ENCODE measurements around the gene FERMT2.
"Not testable (repeated sequence)": the region's sequence is repeated elsewhere in the genome, so short reads cannot be mapped to it uniquely, and the experiment has no call there.

FERMT2 gene

GRCh38 chr14:52898496-52898895, 52.4 kb downstream of the FERMT2 start:
- no peak for DNase-seq

DNA sequence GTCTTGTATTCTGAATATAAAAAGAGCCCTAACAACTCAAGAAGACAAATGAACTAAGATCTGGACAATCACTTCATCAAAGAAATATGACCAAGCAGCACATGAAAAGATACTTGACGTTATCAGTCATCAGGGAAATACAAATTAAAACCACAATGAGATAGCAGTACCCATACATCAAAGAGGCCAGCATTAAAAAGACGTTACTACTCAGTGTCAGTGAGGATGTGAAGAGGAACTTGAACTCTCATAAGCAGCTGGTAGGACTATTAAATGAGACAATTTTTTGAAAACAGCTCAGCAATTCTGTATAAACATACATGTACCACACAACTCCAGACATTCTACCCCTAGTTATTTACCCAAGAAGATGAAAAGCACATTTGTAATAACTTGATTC, 55.9 kb downstream of the FERMT2 start:
- no peak for DNase-seq

- DNase-seq: no peak
These were observed 59.0 kb downstream of the FERMT2 start for GRCh38 chr14:52891800-52892199.

GRCh38 chr14:52888839-52889838, 61.7 kb downstream of the FERMT2 start:
- no peak for DNase-seq

DNA sequence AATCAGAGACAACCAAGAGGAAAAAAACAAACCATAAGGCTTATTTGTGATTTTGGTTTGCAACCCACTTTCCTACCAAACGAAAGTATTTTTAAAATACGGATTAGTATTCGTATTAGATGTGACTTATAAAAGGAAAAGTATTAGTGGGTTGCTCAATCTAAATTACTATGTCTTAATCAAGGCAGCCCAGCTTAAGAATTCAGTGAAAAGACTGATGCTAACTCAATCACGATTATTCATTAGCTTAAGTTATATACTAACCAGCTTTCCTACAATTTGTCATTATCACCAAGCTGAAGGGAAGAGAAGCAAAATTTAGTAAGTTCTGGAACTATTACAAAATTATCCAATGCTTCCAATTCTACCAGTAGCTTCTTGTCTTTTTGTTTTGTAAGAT, 62.7 kb downstream of the FERMT2 start:
- no peak for DNase-seq

DNA sequence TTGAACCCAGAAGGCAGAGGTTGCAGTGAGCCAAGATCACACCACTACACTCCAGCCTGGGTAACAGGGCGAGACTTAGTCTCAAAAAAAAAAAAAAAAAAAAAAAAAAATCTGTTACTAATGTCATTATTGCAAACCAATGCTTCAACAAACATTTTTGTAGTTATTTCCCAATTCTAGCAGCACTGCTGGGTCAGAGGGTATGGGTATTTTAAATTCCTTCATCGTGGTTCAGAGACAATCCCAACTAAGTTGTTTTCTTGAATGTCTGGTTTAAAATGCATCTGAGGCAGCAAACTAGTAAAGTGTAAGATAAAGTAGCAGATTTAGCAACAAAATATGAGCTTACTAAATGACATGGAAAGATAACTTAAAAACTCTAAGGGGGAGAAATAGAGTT, 65.6 kb downstream of the FERMT2 start:
- DNase-seq: no peak

- no peak for DNase-seq
These were observed 67.2 kb downstream of the FERMT2 start for GRCh38 chr14:52883658-52884057.

DNA sequence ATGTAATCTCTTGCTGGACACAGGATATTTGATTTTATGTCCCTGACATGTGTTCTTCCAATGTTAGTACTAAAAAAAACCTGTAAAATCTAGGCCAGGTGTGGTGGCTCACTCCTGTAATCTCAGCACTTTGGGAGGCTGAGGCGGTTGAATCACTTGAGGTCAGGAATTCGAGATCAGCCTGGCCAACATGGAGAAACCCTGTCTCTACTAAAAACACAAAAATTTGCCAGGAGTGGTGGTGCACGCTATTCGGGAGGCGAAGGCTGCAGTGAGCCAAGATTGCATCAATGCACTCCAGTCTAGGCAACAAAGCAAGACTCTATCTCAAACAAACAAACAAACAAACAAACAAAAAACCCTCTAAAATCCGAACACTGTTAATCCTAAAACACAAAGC, 68.0 kb downstream of the FERMT2 start:
- no peak for DNase-seq

DNA sequence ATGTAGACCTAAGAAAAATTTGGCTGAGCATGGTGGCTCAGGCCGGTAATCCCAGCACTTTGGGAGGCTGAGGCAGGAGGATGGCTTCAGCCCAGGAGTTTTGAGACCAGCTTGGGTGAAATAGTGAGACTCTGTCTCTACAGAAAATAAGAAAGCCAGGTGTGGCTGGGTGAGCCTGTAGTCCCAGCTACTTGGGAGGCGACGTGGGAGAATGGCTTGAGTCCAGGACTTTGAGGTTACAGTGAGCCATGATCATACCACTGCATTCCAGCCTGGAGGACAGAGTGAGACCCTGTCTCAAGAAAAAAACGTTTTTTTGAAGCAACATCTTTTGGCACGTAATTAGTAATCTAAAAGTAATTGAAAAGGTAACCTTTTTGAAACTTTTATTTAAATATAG, 70.9 kb downstream of the FERMT2 start:
- DNase-seq: no peak

DNA sequence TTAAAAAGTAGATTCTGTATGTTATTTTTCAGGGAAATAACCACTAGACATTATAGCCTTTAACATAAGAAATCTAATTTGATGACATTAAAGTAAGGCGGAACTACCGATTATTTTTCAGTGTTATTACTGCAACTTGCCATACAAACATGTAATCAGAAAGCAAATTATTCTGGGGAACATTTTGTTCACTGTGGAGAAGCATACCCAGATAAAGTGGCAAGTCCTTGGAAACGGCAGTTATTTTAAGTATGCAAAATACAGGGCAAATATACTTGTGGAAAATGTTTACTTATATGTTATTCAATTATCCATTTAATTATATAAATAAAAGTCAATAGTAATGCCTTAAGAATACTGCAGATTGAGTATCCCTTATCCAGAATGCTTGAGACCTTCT, 71.9 kb downstream of the FERMT2 start:
- no peak for DNase-seq

DNA sequence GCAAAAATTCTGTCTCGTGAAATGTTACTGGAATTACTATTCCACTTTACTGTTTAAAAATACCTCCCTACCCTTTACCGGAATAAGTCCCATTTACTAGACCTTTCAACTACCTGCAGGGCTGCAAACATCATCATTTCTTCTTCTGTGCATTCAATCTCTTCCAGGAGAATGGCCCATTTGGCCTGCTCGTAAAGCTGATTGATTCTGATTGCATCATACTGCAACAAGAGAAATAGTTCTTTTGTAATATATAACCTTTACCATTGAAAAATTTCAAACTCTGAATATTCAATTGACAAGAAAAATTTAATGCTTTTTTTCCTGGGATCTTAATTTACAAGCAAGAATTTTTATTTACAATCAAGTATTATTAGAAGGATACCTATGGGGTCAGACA, 72.4 kb downstream of the FERMT2 start:
- DNase-seq: no peak

- DNase-seq: no peak
These were observed 73.2 kb downstream of the FERMT2 start for GRCh38 chr14:52877628-52878027.

DNA sequence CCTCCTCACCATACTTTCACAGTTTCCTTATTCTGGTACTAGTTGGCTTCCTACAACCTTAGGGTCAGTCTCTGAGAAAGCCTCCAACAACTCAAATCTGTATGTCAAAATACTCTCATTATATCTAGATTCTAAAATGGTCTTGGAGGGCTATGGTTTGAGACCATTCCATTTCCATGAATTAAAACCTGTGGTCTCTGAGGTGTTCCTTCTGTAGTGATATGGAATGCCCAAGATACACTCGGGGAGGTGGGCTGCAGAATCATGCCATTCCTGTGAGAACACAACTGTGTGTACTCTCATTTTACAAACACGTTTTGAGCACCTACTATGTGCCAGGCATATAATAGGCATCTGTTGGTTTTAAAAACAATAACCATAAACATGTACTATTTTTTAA, 74.0 kb downstream of the FERMT2 start:
- no peak for DNase-seq

DNA sequence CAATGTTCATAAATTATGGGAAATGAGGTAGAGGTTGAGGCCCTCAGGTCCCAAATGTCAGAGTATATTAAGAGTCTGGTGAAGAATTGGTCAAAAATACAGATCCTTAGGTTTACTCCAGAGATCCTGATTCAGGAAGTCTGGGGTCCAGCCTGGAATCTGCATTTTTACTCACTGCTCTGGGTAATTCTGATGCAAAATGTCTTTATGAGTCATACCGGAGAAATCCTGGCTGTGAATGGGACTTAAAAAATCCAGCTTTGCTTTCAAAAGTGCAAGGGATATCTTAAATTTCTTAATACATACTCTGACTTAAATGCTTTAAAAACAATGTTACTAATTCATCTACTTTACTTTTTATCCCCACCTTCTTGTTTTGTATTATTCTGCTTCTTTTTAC, 74.5 kb downstream of the FERMT2 start:
- no peak for DNase-seq

- no peak for DNase-seq
These were observed 75.1 kb downstream of the FERMT2 start for GRCh38 chr14:52875707-52876106.

- no peak for DNase-seq
These were observed 76.5 kb downstream of the FERMT2 start for GRCh38 chr14:52874389-52874788.

GRCh38 chr14:52873694-52874093, 77.2 kb downstream of the FERMT2 start:
- no peak for DNase-seq

DNA sequence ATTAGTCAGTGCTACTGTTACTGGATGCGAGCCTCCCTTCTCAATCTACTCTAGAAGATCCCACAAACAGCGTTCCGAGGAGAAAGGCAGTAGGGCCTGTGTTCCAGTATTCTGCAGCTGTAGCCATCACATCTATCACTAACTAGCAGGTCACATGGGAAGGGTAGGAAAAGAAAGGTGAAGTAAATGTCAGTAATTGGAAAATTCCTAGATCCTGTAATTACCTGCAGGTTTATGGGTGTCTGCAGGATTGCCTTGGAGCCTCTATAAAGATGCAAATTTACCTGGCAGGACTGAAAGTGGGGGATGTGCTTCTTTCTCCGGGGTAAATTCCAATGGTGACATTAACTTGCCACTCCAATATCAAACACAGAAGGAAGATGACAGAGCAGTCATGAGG, 77.8 kb downstream of the FERMT2 start:
- no peak for DNase-seq

GRCh38 chr14:52871606-52872005, 79.2 kb downstream of the FERMT2 start:
- no peak for DNase-seq

DNA sequence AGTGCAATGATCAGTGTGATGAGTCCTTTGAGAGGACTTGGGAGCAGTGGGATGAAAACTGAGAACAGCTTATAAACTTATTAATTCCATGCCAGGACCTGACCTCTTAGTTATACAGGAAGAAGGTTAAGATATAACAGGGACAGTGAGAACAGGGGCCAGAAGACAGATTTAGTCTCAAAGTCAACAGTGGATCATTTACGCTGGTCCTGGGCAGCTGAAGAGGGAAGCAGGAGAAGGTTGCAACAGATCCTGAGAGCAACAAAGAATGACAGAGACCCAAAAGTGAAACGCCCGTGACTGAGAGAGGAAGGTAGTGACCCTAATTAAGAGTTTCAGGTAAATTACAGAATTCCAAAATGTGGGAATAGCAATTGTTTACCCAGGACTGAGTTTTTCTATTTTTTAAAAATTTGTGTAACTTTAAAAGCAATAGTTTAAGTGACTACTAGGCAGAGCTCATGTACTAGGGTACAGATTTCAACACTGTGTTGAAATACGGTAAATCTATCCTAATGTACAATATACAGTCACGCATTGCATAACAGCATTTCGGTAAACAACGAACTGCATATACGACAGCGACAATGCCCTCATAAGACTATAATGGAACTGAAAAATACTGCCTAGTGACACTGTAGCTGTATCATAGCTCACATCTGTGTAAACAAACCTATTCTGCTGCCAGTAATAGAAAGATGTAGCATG, 81.8 kb downstream of the FERMT2 start:
- no peak for DNase-seq

GRCh38 chr14:52864893-52865292, 86.0 kb downstream of the FERMT2 start:
- DNase-seq: not testable (repeated sequence)

DNA sequence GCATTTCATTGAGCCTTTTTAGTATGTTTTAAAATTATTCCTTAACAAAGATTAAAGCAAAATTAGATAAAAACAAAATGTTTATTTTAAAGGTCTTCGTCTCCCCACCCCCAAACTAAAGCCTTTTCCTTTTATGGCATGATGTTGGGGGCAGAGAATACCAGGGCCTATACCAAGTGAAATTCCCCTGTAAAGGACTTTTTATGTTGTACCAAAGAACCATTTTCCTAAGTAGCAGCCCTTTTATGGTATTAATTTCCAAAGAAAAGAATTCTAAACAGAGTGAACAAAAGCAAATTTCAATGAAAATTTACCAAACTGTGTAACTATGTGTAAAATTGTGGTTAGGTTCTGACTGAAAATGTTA, 87.5 kb downstream of the FERMT2 start:
- DNase-seq: no peak

DNA sequence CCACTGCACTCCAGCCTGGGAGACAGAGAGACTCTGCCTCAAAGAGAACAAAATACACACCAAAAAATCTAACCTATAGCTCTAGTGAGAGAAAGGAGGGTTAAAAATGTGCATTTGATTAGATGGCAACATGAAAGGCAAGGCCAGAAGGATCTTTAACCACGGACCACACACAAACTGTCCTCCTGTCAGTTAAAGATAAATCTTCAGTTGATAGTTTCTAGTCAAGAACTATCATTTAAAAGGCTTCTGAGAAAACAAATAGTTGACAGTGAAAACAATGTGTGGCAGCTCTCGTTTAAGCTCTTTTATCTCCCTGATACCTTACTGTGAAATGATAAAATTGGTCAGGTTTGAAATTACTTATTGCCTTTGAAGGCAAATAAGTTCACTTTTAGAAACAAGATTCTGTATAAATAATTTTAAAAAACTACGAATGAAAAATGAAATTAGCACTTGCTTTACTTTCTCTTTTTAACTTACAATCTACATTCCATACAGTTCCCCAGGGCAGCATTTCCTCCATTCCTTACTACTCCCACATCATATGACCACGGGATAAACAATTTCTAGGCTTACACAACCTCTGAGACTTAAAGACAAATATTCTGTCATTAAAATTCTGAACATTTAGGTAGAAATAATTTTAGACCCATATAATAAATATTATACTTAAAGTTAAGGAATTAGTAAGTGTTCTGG, 88.1 kb downstream of the FERMT2 start:
- DNase-seq: no peak

DNA sequence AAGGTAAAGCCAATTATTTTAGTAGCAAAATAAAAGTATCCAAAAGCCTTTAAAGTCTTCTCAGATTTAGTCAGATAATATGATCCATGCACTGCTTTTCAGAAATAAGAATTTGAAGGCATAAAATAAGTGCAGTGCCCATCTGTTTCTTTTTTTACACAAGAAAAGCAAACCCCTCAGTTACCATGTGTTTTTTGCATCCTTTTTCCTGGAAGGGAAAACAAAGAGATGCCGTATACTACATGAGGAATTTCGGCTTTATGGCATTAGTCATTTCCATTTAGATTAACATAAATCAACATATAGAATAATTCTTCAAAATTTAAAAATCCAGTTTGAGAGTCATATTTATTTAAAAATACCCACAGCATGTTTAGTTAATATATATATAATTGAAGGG, 89.4 kb downstream of the FERMT2 start:
- DNase-seq: no peak

Measured in DMS153 (cell line).